Stimulated activated CD8-positive, alpha-beta memory T cell treated with anti-CD3 and anti-CD28 coated beads, Interleukin-12 subunit alpha, Interleukin-12 subunit beta, amount 100 ng/mL, for 4 hours (primary cell): Measurements from ENCODE around the gene APOBEC2.

ENCODE experiments used
- DNase-seq: peaks from one replicate; pipeline ENCODE4 v3.0.0-alpha.2; 2020; ENCODE audit warnings: low read depth

Gene APOBEC2

GRCh38 chr6:41090841-41091761, 38.1 kb downstream of the APOBEC2 start:
- no peak for DNase-seq

- DNase-seq: no peak
Observed at GRCh38 chr6:41092421-41093140, 39.6 kb downstream of the APOBEC2 start.

- no peak for DNase-seq
Observed at GRCh38 chr6:41093729-41094128, 40.7 kb downstream of the APOBEC2 start.

GRCh38 chr6:41097467-41098090, 44.6 kb downstream of the APOBEC2 start:
- no peak for DNase-seq

GRCh38 chr6:41098366-41098765, 45.4 kb downstream of the APOBEC2 start:
- no peak for DNase-seq

DNA sequence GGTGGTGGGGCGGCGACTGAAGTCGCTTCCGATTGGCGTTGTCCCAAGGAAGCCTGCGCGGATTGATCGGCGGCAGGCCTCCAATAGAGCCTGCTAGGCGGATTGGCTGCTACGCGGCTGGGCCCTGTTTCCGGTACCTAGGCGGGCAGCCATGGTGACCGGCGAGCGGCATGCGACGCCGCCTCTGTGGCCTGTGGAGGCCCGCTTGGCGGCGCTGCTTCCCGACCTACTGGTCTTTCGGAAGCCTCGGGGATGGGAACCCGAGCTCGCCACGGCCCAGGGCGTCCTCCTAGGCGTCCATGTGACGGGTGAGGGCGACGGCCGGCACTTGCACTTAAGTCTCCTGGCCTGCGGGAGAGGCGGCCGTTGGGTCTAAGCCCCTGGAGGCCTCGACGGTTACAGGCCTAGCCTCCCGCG, 47.9 kb downstream of the APOBEC2 start:
- DNase-seq: no peak

GRCh38 chr6:41103847-41104246, 50.8 kb downstream of the APOBEC2 start:
- no peak for DNase-seq

GRCh38 chr6:41111017-41111416, 58.0 kb downstream of the APOBEC2 start:
- DNase-seq: no peak
